CD4-positive, alpha-beta memory T cell (primary cell): ENCODE data around the gene RGS2. TPM values are rescaled to one million over a fixed set of nuclear protein-coding genes. Genes with fewer than 3 reads are reported as not detected.

ENCODE experiments used
- CTCF ChIA-PET: fragments of 350-600 bp; sonication (Branson Sonifier 250); formaldehyde crosslinking; loops from one replicate; lab custom pipeline; 2021; ENCODE audit warnings: inconsistent platforms; ENCODE audit not compliant: partially characterized antibody; lab: Charles Lee
- POLR2A ChIA-PET: fragments of 350-600 bp; sonication (Branson Sonifier 250); formaldehyde crosslinking; loops from one replicate; lab custom pipeline; 2021; ENCODE audit not compliant: partially characterized antibody; lab: Charles Lee
- DNase-seq, 5 donors: peaks; one replicate each; pipeline versions ENCODE4 v3.0.0 to v3.0.0-alpha.2; 2020 to 2022; ENCODE audit warnings: mixed read lengths in 1 of 5
- H3K27ac ChIP-seq: one replicate; pipeline ENCODE4 v1.7.0; 2013; ENCODE audit warnings: low read depth, low read length
- H3K27me3 ChIP-seq: 2 replicates; pipeline ENCODE4 v1.7.0; 2013; ENCODE audit warnings: mild to moderate bottlenecking, low read length, moderate library complexity; ENCODE audit not compliant: insufficient read depth
- H3K36me3 ChIP-seq: 2 replicates; pipeline ENCODE4 v1.7.0; 2013; ENCODE audit warnings: mild to moderate bottlenecking, low read length, moderate library complexity; ENCODE audit not compliant: insufficient read depth
- H3K4me1 ChIP-seq: 2 replicates; pipeline ENCODE4 v1.7.0; 2013; ENCODE audit warnings: mild to moderate bottlenecking, low read length, moderate library complexity; ENCODE audit not compliant: insufficient read depth
- H3K4me3 ChIP-seq, 2 donors: one replicate each; pipeline ENCODE4 v1.7.0; 2013; ENCODE audit warnings: low read length in 2 of 2, mild to moderate bottlenecking in 1 of 2
- H3K9me3 ChIP-seq, 2 donors: one replicate each; pipeline ENCODE4 v1.7.0; 2013; ENCODE audit warnings: low read length in 2 of 2, control low read depth in 1 of 2; ENCODE audit not compliant: control insufficient read depth in 1 of 2
- H3K27ac Mint-ChIP-seq, 7 donors: one replicate each; pipeline ENCODE4 v1.8.0; 2020 to 2021; ENCODE audit warnings: mixed read lengths in 7 of 7, mild to moderate bottlenecking in 6 of 7, inconsistent platforms in 3 of 7, moderate library complexity in 3 of 7
- H3K27me3 Mint-ChIP-seq, 2 donors: one replicate each; pipeline ENCODE4 v1.8.0; 2020 to 2021; ENCODE audit warnings: mixed read lengths in 2 of 2
- H3K36me3 Mint-ChIP-seq, 2 donors: one replicate each; pipeline ENCODE4 v1.8.0; 2020 to 2021; ENCODE audit warnings: mixed read lengths in 2 of 2, inconsistent platforms in 1 of 2, mild to moderate bottlenecking in 1 of 2
- H3K4me1 Mint-ChIP-seq, 4 donors: one replicate each; pipeline ENCODE4 v1.8.0; 2020 to 2021; ENCODE audit warnings: mixed read lengths in 4 of 4, mild to moderate bottlenecking in 1 of 4
- H3K4me3 Mint-ChIP-seq, 8 donors: one replicate each; pipeline ENCODE4 v1.8.0; 2020 to 2021; ENCODE audit warnings: mixed read lengths in 8 of 8, mild to moderate bottlenecking in 7 of 8, moderate library complexity in 6 of 8, inconsistent platforms in 3 of 8
- H3K9me3 Mint-ChIP-seq, 8 donors: one replicate each; pipeline ENCODE4 v1.8.0; 2020 to 2021; ENCODE audit warnings: mixed read lengths in 8 of 8, mild to moderate bottlenecking in 5 of 8, inconsistent platforms in 3 of 8, moderate library complexity in 1 of 8
- intact Hi-C: fragments of 100-400 bp; cut with micrococcal nuclease; formaldehyde crosslinking; loops from one replicate; pipeline ENCODE4 v1.15.1; 2023
- polyA plus RNA-seq, 2 donors: library from polyadenylated mRNA; unstranded; fragments of 300-500 nt; fragmentation: Illumina TruSeq; gene quantifications; one replicate each; pipeline ENCODE4 v1.2.3, GENCODE V29; 2021
- total RNA-seq, 2 experiments: library from RNA; stranded (reverse); gene quantifications; one replicate each; pipeline ENCODE4 v1.2.3, GENCODE V29; 2021

The RGS2 gene
- total and polyA plus RNA-seq, 4 experiments from 2014 or later = 26.4 to 203 (median 29.6) TPM

- ChIA-PET POLR2A (interaction anchor here (1.2 to 4.9 kb wide), 9 partner anchors 10 to 1489 kb away, joined by 3 to 65 read pairs (median 6); partner anchors contain the start of genes CDC73, GLRX2, RO60 and UCHL5), CTCF (interaction anchor here (1.3 to 11.9 kb wide), 16 partner anchors 9 to 328 kb away, joined by 3 to 219 read pairs (median 6); partner anchors contain the start of genes CDC73, RO60 and UCHL5)
- no peaks in the 10 kb centered on the region for H3K27me3 ChIP-seq
- Mint-ChIP-seq H3K27ac (peak overlapping the region in 5 of 7 donors; percentile 63 to 99 (median 71)), H3K4me1 (peaks cover 26 to 42% (median 32%) of the 10 kb centered on the region in 4 donors), H3K36me3 (peaks cover 1 to 23% of the 10 kb centered on the region in 2 donors), H3K9me3 (no peaks in the 10 kb centered on the region), H3K27me3 (peaks cover 0 to 2% of the 10 kb centered on the region in 2 donors), H3K4me3 (peak overlapping the region in 3 of 8 donors; percentile 4 to 99 (median 64))
- no peaks in the 10 kb centered on the region for H3K36me3 ChIP-seq
- no peak overlapping the region for H3K27ac ChIP-seq
- no peaks in the 10 kb centered on the region for H3K9me3 ChIP-seq
- peak; percentile 61 to 80 (median 76) for DNase-seq
- intact Hi-C loops = loop anchor here (1.0 to 10.0 kb wide), 7 partner anchors 131 to 1490 kb away; partner anchors contain the start of genes GLRX2 and RGS1
- H3K4me3 ChIP-seq = no peak overlapping the region
- peaks cover 36% of the 10 kb centered on the region for H3K4me1 ChIP-seq
Measured at GRCh38 chr1:192805832-192806323, 3.0 kb upstream of the RGS2 start.

- Histone ChIP-seq H3K4me3 (peak overlapping the region; percentile 32 to 97), H3K27ac (peak overlapping the region; percentile 66), H3K36me3 (peaks cover 5% of the 10 kb centered on the region), H3K27me3 (no peaks in the 10 kb centered on the region), H3K9me3 (no peaks in the 10 kb centered on the region), H3K4me1 (peaks cover 36% of the 10 kb centered on the region)
- peaks cover 0 to 2% of the 10 kb centered on the region in 2 donors for H3K27me3 Mint-ChIP-seq
- H3K4me1 Mint-ChIP-seq = peaks cover 26 to 42% (median 32%) of the 10 kb centered on the region in 4 donors
- CTCF ChIA-PET = interaction anchor here (0.7 to 11.9 kb wide), 29 partner anchors 8 to 1535 kb away, joined by 3 to 219 read pairs (median 4); partner anchors contain the start of genes CDC73, RO60 and UCHL5
- intact Hi-C loops = loop anchor here (1.0 to 10.0 kb wide), 6 partner anchors 130 to 667 kb away; partner anchors contain the start of gene GLRX2
- H3K4me3 Mint-ChIP-seq = peak overlapping the region; percentile 92 to 99 (median 98)
- peak overlapping the region; percentile 94 to 99 (median 97) for H3K27ac Mint-ChIP-seq
- DNase-seq = peak; percentile 32 to 42 (median 37)
- POLR2A ChIA-PET = interaction anchor here (0.6 to 4.9 kb wide), 17 partner anchors 8 to 1482 kb away, joined by 3 to 65 read pairs (median 3); partner anchors contain the start of genes CDC73, GLRX2, RO60 and UCHL5
- H3K36me3 Mint-ChIP-seq = peaks cover 3 to 30% of the 10 kb centered on the region in 2 donors
- H3K9me3 Mint-ChIP-seq = no peaks in the 10 kb centered on the region
Measured at GRCh38 chr1:192807211-192808162, 1.4 kb upstream of the RGS2 start.

- ChIA-PET CTCF (interaction anchor here (0.7 to 11.9 kb wide), 13 partner anchors 9 to 334 kb away, joined by 3 to 219 read pairs (median 8); partner anchors contain the start of genes CDC73, RO60 and UCHL5), POLR2A (interaction anchor here (0.6 to 4.9 kb wide), 13 partner anchors 10 to 1481 kb away, joined by 3 to 65 read pairs (median 5); partner anchors contain the start of genes CDC73, GLRX2, RO60 and UCHL5)
- H3K27me3 ChIP-seq = no peaks in the 10 kb centered on the region
- peak overlapping the region; percentile 94 to 99 (median 97) for H3K27ac Mint-ChIP-seq
- peak overlapping the region; percentile 33 to 97 for H3K4me3 ChIP-seq
- peaks cover 26 to 42% (median 32%) of the 10 kb centered on the region in 4 donors for H3K4me1 Mint-ChIP-seq
- H3K4me1 ChIP-seq = peaks cover 36% of the 10 kb centered on the region
- peak in 1 of 5 donors; percentile 42 for DNase-seq
- peak overlapping the region; percentile 66 for H3K27ac ChIP-seq
- H3K9me3 ChIP-seq = no peaks in the 10 kb centered on the region
- no peaks in the 10 kb centered on the region for H3K9me3 Mint-ChIP-seq
- peak overlapping the region; percentile 92 to 99 (median 98) for H3K4me3 Mint-ChIP-seq
- peaks cover 0 to 2% of the 10 kb centered on the region in 2 donors for H3K27me3 Mint-ChIP-seq
- H3K36me3 Mint-ChIP-seq = peaks cover 3 to 30% of the 10 kb centered on the region in 2 donors
- intact Hi-C loops = loop anchor here (2.0 to 10.0 kb wide), 5 partner anchors 129 to 667 kb away; partner anchors contain the start of gene GLRX2
- H3K36me3 ChIP-seq = peaks cover 5% of the 10 kb centered on the region
Measured at GRCh38 chr1:192808163-192808517, 699 bp upstream of the RGS2 start.

- peak overlapping the region; percentile 66 for H3K27ac ChIP-seq
- no peaks in the 10 kb centered on the region for H3K9me3 ChIP-seq
- Mint-ChIP-seq H3K27me3 (peaks cover 0 to 2% of the 10 kb centered on the region in 2 donors), H3K4me1 (peaks cover 26 to 42% (median 32%) of the 10 kb centered on the region in 4 donors), H3K27ac (peak overlapping the region; percentile 94 to 99 (median 97)), H3K4me3 (peak overlapping the region; percentile 92 to 99 (median 98)), H3K36me3 (peaks cover 3 to 30% of the 10 kb centered on the region in 2 donors), H3K9me3 (no peaks in the 10 kb centered on the region)
- peaks cover 36% of the 10 kb centered on the region for H3K4me1 ChIP-seq
- ChIA-PET CTCF (interaction anchor here (1.2 to 11.9 kb wide), 4 partner anchors 11 to 250 kb away, joined by 3 to 219 read pairs (median 16); partner anchors contain the start of genes RO60 and UCHL5), POLR2A (interaction anchor here (1.5 to 4.9 kb wide), 6 partner anchors 10 to 312 kb away, joined by 3 to 65 read pairs (median 22); partner anchors contain the start of genes CDC73, RO60 and UCHL5)
- DNase-seq = peak in 4 of 5 donors; percentile 61 to 78 (median 70)
- H3K27me3 ChIP-seq = no peaks in the 10 kb centered on the region
- peaks cover 5% of the 10 kb centered on the region for H3K36me3 ChIP-seq
- H3K4me3 ChIP-seq = peak overlapping the region; percentile 89 to 97
- intact Hi-C loops = loop anchor here (1.0 to 10.0 kb wide), 7 partner anchors 128 to 665 kb away; partner anchors contain the start of genes CDC73, GLRX2, RO60 and UCHL5
Measured at GRCh38 chr1:192809307-192810252, 741 bp downstream of the RGS2 start.

- H3K9me3 ChIP-seq = no peaks in the 10 kb centered on the region
- Mint-ChIP-seq H3K4me3 (peak overlapping the region; percentile 46 to 99 (median 98)), H3K4me1 (peaks cover 26 to 42% (median 32%) of the 10 kb centered on the region in 4 donors), H3K36me3 (peaks cover 3 to 30% of the 10 kb centered on the region in 2 donors), H3K9me3 (no peaks in the 10 kb centered on the region), H3K27ac (peak overlapping the region in 4 of 7 donors; percentile 39 to 99 (median 98)), H3K27me3 (peaks cover 0 to 2% of the 10 kb centered on the region in 2 donors)
- H3K36me3 ChIP-seq = peaks cover 5% of the 10 kb centered on the region
- intact Hi-C loops = no loop called here
- POLR2A ChIA-PET = interaction anchor here (1.7 to 4.9 kb wide), 3 partner anchors 9 to 248 kb away, joined by 5 to 65 read pairs (median 10); partner anchors contain the start of genes RO60 and UCHL5
- CTCF ChIA-PET = interaction anchor here (1.2 to 11.9 kb wide), 3 partner anchors 12 to 249 kb away, joined by 3 to 219 read pairs (median 4); partner anchors contain the start of genes RO60 and UCHL5
- H3K27ac ChIP-seq = no peak overlapping the region
- H3K27me3 ChIP-seq = no peaks in the 10 kb centered on the region
- DNase-seq = no peak
- no peak overlapping the region for H3K4me3 ChIP-seq
- H3K4me1 ChIP-seq = peaks cover 36% of the 10 kb centered on the region
Measured at GRCh38 chr1:192810253-192810880, 1.5 kb downstream of the RGS2 start.
